ENCODE data around the gene ZSCAN4.

DNA sequence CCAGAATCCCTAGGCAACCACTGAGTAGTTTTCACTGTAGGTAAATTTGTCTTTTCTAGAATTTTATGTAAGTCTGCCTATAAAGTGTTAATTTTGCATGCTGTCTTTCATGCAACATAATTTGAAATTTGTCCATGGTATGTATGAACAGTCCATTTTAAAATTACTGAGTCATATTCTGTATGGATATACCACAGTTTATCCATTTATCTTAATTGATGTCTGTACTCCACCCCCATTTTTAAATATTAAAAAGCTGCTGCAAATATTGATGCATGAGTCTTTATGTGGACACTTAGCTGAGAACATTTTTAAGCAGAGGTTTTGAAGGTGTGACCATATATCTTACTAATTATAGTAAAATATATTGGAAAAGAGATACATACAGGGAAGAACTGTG, 45.6 kb upstream of the ZSCAN4 start:
- TF ChIP-seq, protein P1, sequence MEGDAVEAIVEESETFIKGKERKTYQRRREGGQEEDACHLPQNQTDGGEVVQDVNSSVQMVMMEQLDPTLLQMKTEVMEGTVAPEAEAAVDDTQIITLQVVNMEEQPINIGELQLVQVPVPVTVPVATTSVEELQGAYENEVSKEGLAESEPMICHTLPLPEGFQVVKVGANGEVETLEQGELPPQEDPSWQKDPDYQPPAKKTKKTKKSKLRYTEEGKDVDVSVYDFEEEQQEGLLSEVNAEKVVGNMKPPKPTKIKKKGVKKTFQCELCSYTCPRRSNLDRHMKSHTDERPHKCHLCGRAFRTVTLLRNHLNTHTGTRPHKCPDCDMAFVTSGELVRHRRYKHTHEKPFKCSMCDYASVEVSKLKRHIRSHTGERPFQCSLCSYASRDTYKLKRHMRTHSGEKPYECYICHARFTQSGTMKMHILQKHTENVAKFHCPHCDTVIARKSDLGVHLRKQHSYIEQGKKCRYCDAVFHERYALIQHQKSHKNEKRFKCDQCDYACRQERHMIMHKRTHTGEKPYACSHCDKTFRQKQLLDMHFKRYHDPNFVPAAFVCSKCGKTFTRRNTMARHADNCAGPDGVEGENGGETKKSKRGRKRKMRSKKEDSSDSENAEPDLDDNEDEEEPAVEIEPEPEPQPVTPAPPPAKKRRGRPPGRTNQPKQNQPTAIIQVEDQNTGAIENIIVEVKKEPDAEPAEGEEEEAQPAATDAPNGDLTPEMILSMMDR (IDR thresholded peaks at IDR 0.05) = no peak
- TF ChIP-seq POLR2AphosphoS5 (IDR thresholded peaks at IDR 0.05; ENCODE audit: low read depth, low read length) (no peak), SIN3A (IDR thresholded peaks at IDR 0.05; ENCODE audit: borderline replicate concordance, insufficient read depth, low read depth, low read length) (no peak)
- TF ChIP-seq, protein P2, sequence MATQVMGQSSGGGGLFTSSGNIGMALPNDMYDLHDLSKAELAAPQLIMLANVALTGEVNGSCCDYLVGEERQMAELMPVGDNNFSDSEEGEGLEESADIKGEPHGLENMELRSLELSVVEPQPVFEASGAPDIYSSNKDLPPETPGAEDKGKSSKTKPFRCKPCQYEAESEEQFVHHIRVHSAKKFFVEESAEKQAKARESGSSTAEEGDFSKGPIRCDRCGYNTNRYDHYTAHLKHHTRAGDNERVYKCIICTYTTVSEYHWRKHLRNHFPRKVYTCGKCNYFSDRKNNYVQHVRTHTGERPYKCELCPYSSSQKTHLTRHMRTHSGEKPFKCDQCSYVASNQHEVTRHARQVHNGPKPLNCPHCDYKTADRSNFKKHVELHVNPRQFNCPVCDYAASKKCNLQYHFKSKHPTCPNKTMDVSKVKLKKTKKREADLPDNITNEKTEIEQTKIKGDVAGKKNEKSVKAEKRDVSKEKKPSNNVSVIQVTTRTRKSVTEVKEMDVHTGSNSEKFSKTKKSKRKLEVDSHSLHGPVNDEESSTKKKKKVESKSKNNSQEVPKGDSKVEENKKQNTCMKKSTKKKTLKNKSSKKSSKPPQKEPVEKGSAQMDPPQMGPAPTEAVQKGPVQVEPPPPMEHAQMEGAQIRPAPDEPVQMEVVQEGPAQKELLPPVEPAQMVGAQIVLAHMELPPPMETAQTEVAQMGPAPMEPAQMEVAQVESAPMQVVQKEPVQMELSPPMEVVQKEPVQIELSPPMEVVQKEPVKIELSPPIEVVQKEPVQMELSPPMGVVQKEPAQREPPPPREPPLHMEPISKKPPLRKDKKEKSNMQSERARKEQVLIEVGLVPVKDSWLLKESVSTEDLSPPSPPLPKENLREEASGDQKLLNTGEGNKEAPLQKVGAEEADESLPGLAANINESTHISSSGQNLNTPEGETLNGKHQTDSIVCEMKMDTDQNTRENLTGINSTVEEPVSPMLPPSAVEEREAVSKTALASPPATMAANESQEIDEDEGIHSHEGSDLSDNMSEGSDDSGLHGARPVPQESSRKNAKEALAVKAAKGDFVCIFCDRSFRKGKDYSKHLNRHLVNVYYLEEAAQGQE (IDR thresholded peaks at IDR 0.05; ENCODE audit: insufficient read depth in 1 of 2, low read depth in 2 of 2, low read length in 1 of 2) = no peak
